Heart left ventricle (tissue), 13 donors: Measurements from ENCODE around the gene SERP2.

Experiments used
- POLR2A ChIP-seq, 2 donors: fragments of 450-650 bp; IDR thresholded peaks; one replicate each; pipeline ENCODE4 v1.6.1; 2017; ENCODE audit warnings: antibody characterized with exemption in 2 of 2, mild to moderate bottlenecking in 2 of 2, moderate library complexity in 2 of 2
- TF ChIP-seq, protein P1 (sequence below), 12 donors: fragments of 200-600 bp; sonication (generic) in 4 of 12; IDR thresholded peaks; one replicate each; pipeline versions ENCODE4 v1.5.0 to v1.8.0; 2018 to 2022; ENCODE audit warnings: antibody characterized with exemption in 12 of 12, mild to moderate bottlenecking in 5 of 12
- donor health status: ischemic (EF 13 %, LVEDD 7.1; RV severe dilation, severe dysfunction).
- donor health status: DM: no; HTN: yes; CAD: no.
- donor health status: DM: no; HTN: no; CAD: no.
- donor health status: ischemic (EF 25% LVEDD 6.9; RV normal size, moderate dysfunction).
- donor health status: ischemic (EF 25% LVEDD 5.7; RV mildly dilated, moderate dysfunction).
- donor health status: ischemic (EF 35%, LVEDD 5.7; RV mildly dilated, moderate dysfunction).
- donor health status: nonischemic (EF 11% LVEDD 7.7; RV severe dilation, severe dysfunction).
- donor health status: DM: yes; HTN: yes; CAD: no.
- donor health status: PGD.
- donor health status: ischemic (EF 29% LVEDD 5.4; RV normal size, mild dysfunction).
- donor health status: nonischemic (EF 23%, LVEDD 6.1; RV moderate dilation, normal function).

DNA sequence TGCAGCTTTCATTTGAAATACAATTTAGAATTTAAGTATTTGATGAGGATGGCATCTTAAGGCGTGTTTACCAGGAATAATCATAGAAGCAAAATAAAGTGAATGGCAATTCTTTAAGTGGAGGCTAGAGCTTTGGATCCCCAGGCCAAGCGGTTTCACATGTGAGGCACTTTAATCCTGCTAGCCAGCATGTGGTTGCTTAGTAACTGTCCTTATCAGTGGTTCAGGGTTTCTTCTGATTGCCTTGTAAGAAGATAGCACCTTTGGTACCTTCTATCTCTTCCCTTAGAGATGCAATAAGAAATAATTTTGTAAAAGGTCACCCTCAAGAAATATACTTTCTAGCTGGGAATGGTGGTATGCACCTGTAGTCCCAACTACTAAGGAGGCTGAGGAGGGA is 38.9 kb upstream of the SERP2 start:
- TF ChIP-seq, protein P1, sequence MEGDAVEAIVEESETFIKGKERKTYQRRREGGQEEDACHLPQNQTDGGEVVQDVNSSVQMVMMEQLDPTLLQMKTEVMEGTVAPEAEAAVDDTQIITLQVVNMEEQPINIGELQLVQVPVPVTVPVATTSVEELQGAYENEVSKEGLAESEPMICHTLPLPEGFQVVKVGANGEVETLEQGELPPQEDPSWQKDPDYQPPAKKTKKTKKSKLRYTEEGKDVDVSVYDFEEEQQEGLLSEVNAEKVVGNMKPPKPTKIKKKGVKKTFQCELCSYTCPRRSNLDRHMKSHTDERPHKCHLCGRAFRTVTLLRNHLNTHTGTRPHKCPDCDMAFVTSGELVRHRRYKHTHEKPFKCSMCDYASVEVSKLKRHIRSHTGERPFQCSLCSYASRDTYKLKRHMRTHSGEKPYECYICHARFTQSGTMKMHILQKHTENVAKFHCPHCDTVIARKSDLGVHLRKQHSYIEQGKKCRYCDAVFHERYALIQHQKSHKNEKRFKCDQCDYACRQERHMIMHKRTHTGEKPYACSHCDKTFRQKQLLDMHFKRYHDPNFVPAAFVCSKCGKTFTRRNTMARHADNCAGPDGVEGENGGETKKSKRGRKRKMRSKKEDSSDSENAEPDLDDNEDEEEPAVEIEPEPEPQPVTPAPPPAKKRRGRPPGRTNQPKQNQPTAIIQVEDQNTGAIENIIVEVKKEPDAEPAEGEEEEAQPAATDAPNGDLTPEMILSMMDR (IDR thresholded peaks at IDR 0.05) = no peak
- no peak for TF ChIP-seq POLR2A (IDR thresholded peaks at IDR 0.05)
